Keratinocyte (primary cell): ENCODE data around the gene LRRC74B. TPM values are rescaled to one million over a fixed set of nuclear protein-coding genes. Genes with fewer than 3 reads are reported as not detected.

Experiments used
- DNase-seq: peaks from one replicate; pipeline ENCODE4 v3.0.0-alpha.2; 2011; ENCODE audit warnings: low read depth, missing footprints, low spot score
- FAIRE-seq: peaks from 2 replicates; lab custom pipeline; 2011; peaks lifted over from hg19 to GRCh38; lab: Jason Lieb, UNC
- H2AFZ ChIP-seq: 2 replicates; pipeline ENCODE4 v1.6.0; 2012; ENCODE audit warnings: low read length, control low read depth, inconsistent platforms; ENCODE audit not compliant: control insufficient read depth
- H3K27ac ChIP-seq: 2 replicates; pipeline ENCODE4 v1.5.1; 2011; ENCODE audit warnings: low read length; ENCODE audit not compliant: control insufficient read depth, insufficient read depth
- H3K27me3 ChIP-seq: 3 replicates; pipeline ENCODE4 v1.6.0; 2011; ENCODE audit warnings: low read length; ENCODE audit not compliant: control insufficient read depth, insufficient read depth; ENCODE audit errors: extremely low read depth
- H3K36me3 ChIP-seq, 2 experiments: 2 replicates in 1 of 2; 3 replicates in 1 of 2; pipeline ENCODE4 v1.5.1; 2011; ENCODE audit warnings: low read length in 2 of 2, mild to moderate bottlenecking in 1 of 2; ENCODE audit not compliant: control insufficient read depth in 2 of 2, insufficient read depth in 2 of 2; ENCODE audit errors: extremely low read depth in 1 of 2
- H3K4me1 ChIP-seq: 3 replicates; pipeline ENCODE4 v1.5.1; 2011; ENCODE audit warnings: low read length; ENCODE audit not compliant: control insufficient read depth, insufficient read depth; ENCODE audit errors: extremely low read depth
- H3K4me2 ChIP-seq: 3 replicates; pipeline ENCODE4 v1.6.0; 2011; ENCODE audit warnings: low read depth, low read length; ENCODE audit not compliant: control insufficient read depth, insufficient read depth; ENCODE audit errors: extremely low read depth
- H3K4me3 ChIP-seq, 3 experiments: fragments of 200-600 bp in 1 of 3; sonication (generic) in 1 of 3; 2 replicates in 2 of 3; 3 replicates in 1 of 3; pipeline ENCODE4 v1.5.1; 2011 to 2016; ENCODE audit warnings: low read length in 3 of 3, mild to moderate bottlenecking in 3 of 3, control low read depth in 2 of 3, inconsistent platforms in 1 of 3, low read depth in 1 of 3, mixed read lengths in 1 of 3, mixed run types in 1 of 3, moderate library complexity in 1 of 3; ENCODE audit not compliant: control insufficient read depth in 2 of 3, insufficient read depth in 2 of 3; ENCODE audit errors: extremely low read depth in 1 of 3
- H3K79me2 ChIP-seq: 2 replicates; pipeline ENCODE4 v1.6.0; 2012; ENCODE audit warnings: low read length; ENCODE audit not compliant: control insufficient read depth, insufficient read depth
- H3K9ac ChIP-seq: 3 replicates; pipeline ENCODE4 v1.6.0; 2011; ENCODE audit warnings: low read length; ENCODE audit not compliant: control insufficient read depth, insufficient read depth; ENCODE audit errors: extremely low read depth
- H3K9me1 ChIP-seq: 3 replicates; pipeline ENCODE4 v1.6.0; 2011; ENCODE audit warnings: low read length; ENCODE audit not compliant: control insufficient read depth, insufficient read depth; ENCODE audit errors: extremely low read depth
- H3K9me3 ChIP-seq: 2 replicates; pipeline ENCODE4 v1.5.1; 2012; ENCODE audit warnings: low read depth, low read length; ENCODE audit not compliant: control insufficient read depth
- H4K20me1 ChIP-seq: 3 replicates; pipeline ENCODE4 v1.6.0; 2011; ENCODE audit warnings: low read length; ENCODE audit not compliant: control insufficient read depth, insufficient read depth; ENCODE audit errors: extremely low read depth
- EZH2 ChIP-seq: IDR thresholded peaks from one replicate; pipeline ENCODE4 v1.6.1; 2012; ENCODE audit warnings: inconsistent platforms, mild to moderate bottlenecking, low read length, moderate library complexity
- dilution Hi-C: fragments of 300-500 bp; cut with MboI; formaldehyde crosslinking; loops from one replicate; pipeline ENCODE4 v1.7.0; 2020; ENCODE audit warnings: low sequenced_read_pairs; ENCODE audit not compliant: extremely low pct_ligation_motif_present
- polyA plus RNA-seq, 5 experiments: library from polyadenylated mRNA; depleted of rRNA in 3 of 5; stranded (reverse) in 3 of 5; stranded (forward) in 1 of 5; unstranded in 1 of 5; fragments of >200 nt; gene quantifications; 1 replicate in 1 of 5; 2 replicates in 3 of 5; 3 replicates in 1 of 5; pipeline versions ENCODE4 v1.2.1 to v1.2.3, GENCODE V29; 2011 to 2012; ENCODE audit warnings: missing spikeins in 2 of 5, low read depth in 1 of 5, low replicate concordance in 1 of 5
- TF ChIP-seq, protein P1 (sequence below), 3 experiments: IDR thresholded peaks in 1 of 3; conservative IDR thresholded peaks in 1 of 3; optimal IDR thresholded peaks in 1 of 3; 2 replicates in 2 of 3; 3 replicates in 1 of 3; pipeline versions ENCODE3 to v1.5.1; 2011; ENCODE audit warnings: low read length in 3 of 3, mild to moderate bottlenecking in 3 of 3, moderate library complexity in 2 of 3, control low read depth in 1 of 3, inconsistent platforms in 1 of 3; ENCODE audit not compliant: insufficient read depth in 2 of 3; ENCODE audit errors: extremely low read depth in 1 of 3

The LRRC74B gene
- polyA plus RNA-seq, 1 donor (not counting 4 experiments of a cell fraction or from before 2014, with no cell fraction given): not detected

DNA sequence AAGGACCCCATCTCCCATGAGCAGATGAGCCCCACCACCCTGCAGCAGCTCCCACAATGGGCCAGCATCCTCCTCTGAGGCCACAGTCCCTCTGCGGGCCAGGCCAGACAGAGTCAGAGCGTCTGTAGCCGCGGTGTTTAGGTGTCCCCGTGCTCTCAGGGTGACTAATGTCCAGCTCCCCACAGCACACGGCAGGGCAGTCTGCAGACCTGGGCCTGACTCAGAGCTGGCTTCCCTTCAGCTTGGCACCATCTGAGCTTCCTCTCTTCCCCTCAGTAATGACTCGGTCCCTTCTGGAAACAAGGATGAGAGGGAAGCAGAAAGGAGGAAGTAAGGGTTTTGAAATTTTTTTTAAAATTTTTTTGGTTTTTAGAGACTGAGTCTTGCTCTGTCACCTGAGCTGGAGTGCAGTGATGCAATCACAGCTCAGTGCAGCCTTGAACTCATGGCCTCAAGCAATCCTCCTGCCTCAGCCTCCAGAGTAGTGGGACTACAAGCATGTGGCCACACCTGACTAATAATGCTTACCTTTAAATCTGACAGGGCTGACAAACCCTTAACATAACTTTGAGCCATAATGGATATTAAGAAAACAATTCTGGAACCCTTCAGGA, 28.5 kb downstream of the LRRC74B start:
- dilution Hi-C loops: no loop called here
- no peak for TF ChIP-seq EZH2
- TF ChIP-seq, protein P1, sequence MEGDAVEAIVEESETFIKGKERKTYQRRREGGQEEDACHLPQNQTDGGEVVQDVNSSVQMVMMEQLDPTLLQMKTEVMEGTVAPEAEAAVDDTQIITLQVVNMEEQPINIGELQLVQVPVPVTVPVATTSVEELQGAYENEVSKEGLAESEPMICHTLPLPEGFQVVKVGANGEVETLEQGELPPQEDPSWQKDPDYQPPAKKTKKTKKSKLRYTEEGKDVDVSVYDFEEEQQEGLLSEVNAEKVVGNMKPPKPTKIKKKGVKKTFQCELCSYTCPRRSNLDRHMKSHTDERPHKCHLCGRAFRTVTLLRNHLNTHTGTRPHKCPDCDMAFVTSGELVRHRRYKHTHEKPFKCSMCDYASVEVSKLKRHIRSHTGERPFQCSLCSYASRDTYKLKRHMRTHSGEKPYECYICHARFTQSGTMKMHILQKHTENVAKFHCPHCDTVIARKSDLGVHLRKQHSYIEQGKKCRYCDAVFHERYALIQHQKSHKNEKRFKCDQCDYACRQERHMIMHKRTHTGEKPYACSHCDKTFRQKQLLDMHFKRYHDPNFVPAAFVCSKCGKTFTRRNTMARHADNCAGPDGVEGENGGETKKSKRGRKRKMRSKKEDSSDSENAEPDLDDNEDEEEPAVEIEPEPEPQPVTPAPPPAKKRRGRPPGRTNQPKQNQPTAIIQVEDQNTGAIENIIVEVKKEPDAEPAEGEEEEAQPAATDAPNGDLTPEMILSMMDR (optimal IDR thresholded peaks at IDR 0.05 in 1 of 3, IDR thresholded peaks at IDR 0.05 in 1 of 3, conservative IDR thresholded peaks at IDR 0.05 in 1 of 3; ENCODE audit: extremely low read depth in 1 of 3, insufficient read depth in 2 of 3, low read length in 3 of 3): no peak

GRCh38 chr22:21075516-21076138, 29.9 kb downstream of the LRRC74B start:
- Histone ChIP-seq H3K9me1 (no peaks in the 10 kb centered on the region), H3K4me1 (peaks cover 21% of the 10 kb centered on the region), H3K79me2 (no peaks in the 10 kb centered on the region), H3K9me3 (no peaks in the 10 kb centered on the region), H3K4me3 (no peak overlapping the region), H2AFZ (no peak overlapping the region), H3K27ac (no peak overlapping the region), H4K20me1 (no peaks in the 10 kb centered on the region), H3K4me2 (no peak overlapping the region), H3K36me3 (no peaks in the 10 kb centered on the region), H3K9ac (no peak overlapping the region), H3K27me3 (no peaks in the 10 kb centered on the region)
- dilution Hi-C loops: no loop called here
- DNase-seq (no peak), FAIRE-seq (no peak)
- TF ChIP-seq, protein P1 (optimal IDR thresholded peaks at IDR 0.05 in 1 of 3, IDR thresholded peaks at IDR 0.05 in 1 of 3, conservative IDR thresholded peaks at IDR 0.05 in 1 of 3; ENCODE audit: extremely low read depth in 1 of 3, insufficient read depth in 2 of 3, low read length in 3 of 3): no peak
- no peak for TF ChIP-seq EZH2

More for the DNA sequence above, 28.5 kb downstream of the LRRC74B start:
- Histone ChIP-seq H3K4me2 (no peak overlapping the region), H4K20me1 (no peaks in the 10 kb centered on the region), H3K9me3 (no peaks in the 10 kb centered on the region), H3K79me2 (no peaks in the 10 kb centered on the region), H3K36me3 (no peaks in the 10 kb centered on the region), H3K4me1 (peaks cover 21% of the 10 kb centered on the region), H2AFZ (no peak overlapping the region), H3K4me3 (no peak overlapping the region), H3K9ac (no peak overlapping the region), H3K27me3 (no peaks in the 10 kb centered on the region), H3K9me1 (no peaks in the 10 kb centered on the region), H3K27ac (no peak overlapping the region)
- DNase-seq (no peak), FAIRE-seq (peak; percentile 56)
